KOPT-K1 (cell line): Measurements from ENCODE around the gene RIT1.

ENCODE experiments used
- H3K27ac ChIP-seq: fragments of 200-600 bp; sonication (generic); 2 replicates; pipeline ENCODE4 v1.5.1; 2016; ENCODE audit warnings: antibody characterized with exemption, mild to moderate bottlenecking, low read depth, low read length; ENCODE audit not compliant: poor library complexity, severe bottlenecking
- H3K36me3 ChIP-seq: fragments of 200-600 bp; sonication (generic); 2 replicates; pipeline ENCODE4 v1.5.1; 2017; ENCODE audit warnings: antibody characterized with exemption, mild to moderate bottlenecking, low read length, moderate library complexity; ENCODE audit not compliant: insufficient read depth
- H3K9me3 ChIP-seq: fragments of 200-600 bp; sonication (generic); 2 replicates; pipeline ENCODE4 v1.5.1; 2017; ENCODE audit warnings: antibody characterized with exemption, low read length, mild to moderate bottlenecking; ENCODE audit not compliant: insufficient read depth, poor library complexity, severe bottlenecking

The RIT1 gene

GRCh38 chr1:155889566-155889965 lies 21.6 kb downstream of the RIT1 start:
- Histone ChIP-seq H3K9me3 (no peaks in the 10 kb centered on the region), H3K27ac (no peak overlapping the region), H3K36me3 (no peaks in the 10 kb centered on the region)

- H3K36me3 ChIP-seq, result no peaks in the 10 kb centered on the region
These were observed 22.7 kb downstream of the RIT1 start for GRCh38 chr1:155888481-155888880.

GRCh38 chr1:155884982-155885381 lies 26.2 kb downstream of the RIT1 start:
- Histone ChIP-seq H3K27ac (no peak overlapping the region), H3K36me3 (no peaks in the 10 kb centered on the region), H3K9me3 (no peaks in the 10 kb centered on the region)

More at GRCh38 chr1:155888481-155888880, 22.7 kb downstream of the RIT1 start:
- no peaks in the 10 kb centered on the region for H3K9me3 ChIP-seq
- H3K27ac ChIP-seq, result no peak overlapping the region

GRCh38 chr1:155884031-155884960 lies 26.9 kb downstream of the RIT1 start:
- H3K27ac ChIP-seq, result no peak overlapping the region

GRCh38 chr1:155882766-155883165 lies 28.4 kb downstream of the RIT1 start:
- Histone ChIP-seq H3K36me3 (no peaks in the 10 kb centered on the region), H3K9me3 (no peaks in the 10 kb centered on the region), H3K27ac (no peak overlapping the region)

More at GRCh38 chr1:155884031-155884960, 26.9 kb downstream of the RIT1 start:
- Histone ChIP-seq H3K36me3 (no peaks in the 10 kb centered on the region), H3K9me3 (no peaks in the 10 kb centered on the region)

- no peak overlapping the region for H3K27ac ChIP-seq
- no peaks in the 10 kb centered on the region for H3K36me3 ChIP-seq
- no peaks in the 10 kb centered on the region for H3K9me3 ChIP-seq
These were observed 28.9 kb downstream of the RIT1 start for GRCh38 chr1:155882235-155882634.

- H3K36me3 ChIP-seq, result no peaks in the 10 kb centered on the region
- no peak overlapping the region for H3K27ac ChIP-seq
- no peaks in the 10 kb centered on the region for H3K9me3 ChIP-seq
These were observed 30.2 kb downstream of the RIT1 start for GRCh38 chr1:155880950-155881349.

- Histone ChIP-seq H3K36me3 (no peaks in the 10 kb centered on the region), H3K27ac (no peak overlapping the region), H3K9me3 (no peaks in the 10 kb centered on the region)
These were observed 30.9 kb downstream of the RIT1 start for GRCh38 chr1:155880251-155880650.

- Histone ChIP-seq H3K27ac (no peak overlapping the region), H3K36me3 (no peaks in the 10 kb centered on the region), H3K9me3 (no peaks in the 10 kb centered on the region)
These were observed 33.2 kb downstream of the RIT1 start for GRCh38 chr1:155877945-155878344.

GRCh38 chr1:155873860-155874259 lies 37.3 kb downstream of the RIT1 start:
- Histone ChIP-seq H3K9me3 (no peaks in the 10 kb centered on the region), H3K36me3 (no peaks in the 10 kb centered on the region), H3K27ac (no peak overlapping the region)

- H3K36me3 ChIP-seq, result no peaks in the 10 kb centered on the region
- H3K9me3 ChIP-seq, result no peaks in the 10 kb centered on the region
- H3K27ac ChIP-seq, result no peak overlapping the region
These were observed 38.6 kb downstream of the RIT1 start for GRCh38 chr1:155872527-155872926.

GRCh38 chr1:155871390-155871789 lies 39.8 kb downstream of the RIT1 start:
- no peaks in the 10 kb centered on the region for H3K36me3 ChIP-seq

GRCh38 chr1:155867766-155868165 lies 43.4 kb downstream of the RIT1 start:
- H3K36me3 ChIP-seq, result no peaks in the 10 kb centered on the region
- H3K27ac ChIP-seq, result no peak overlapping the region
- no peaks in the 10 kb centered on the region for H3K9me3 ChIP-seq

More at GRCh38 chr1:155871390-155871789, 39.8 kb downstream of the RIT1 start:
- Histone ChIP-seq H3K9me3 (no peaks in the 10 kb centered on the region), H3K27ac (no peak overlapping the region)

GRCh38 chr1:155864393-155864792 lies 46.8 kb downstream of the RIT1 start:
- Histone ChIP-seq H3K27ac (no peak overlapping the region), H3K36me3 (no peaks in the 10 kb centered on the region), H3K9me3 (no peaks in the 10 kb centered on the region)

- Histone ChIP-seq H3K9me3 (no peaks in the 10 kb centered on the region), H3K36me3 (no peaks in the 10 kb centered on the region), H3K27ac (no peak overlapping the region)
These were observed 49.3 kb downstream of the RIT1 start for GRCh38 chr1:155861896-155862295.

- no peaks in the 10 kb centered on the region for H3K9me3 ChIP-seq
- no peaks in the 10 kb centered on the region for H3K36me3 ChIP-seq
- H3K27ac ChIP-seq, result no peak overlapping the region
These were observed 50.1 kb downstream of the RIT1 start for GRCh38 chr1:155860970-155861510.
